Naive thymus-derived CD4-positive, alpha-beta T cell (primary cell): ENCODE data around the gene CCDC142. TPM values are rescaled to one million over a fixed set of nuclear protein-coding genes. Genes with fewer than 3 reads are reported as not detected.

Experiments
- ATAC-seq: fragments of 150-1000 bp; cut with Tn5 transposase; 2 replicates; pipeline ENCODE4 v1.10.0; 2021; ENCODE audit warnings: mild to moderate bottlenecking, moderate library complexity
- CTCF ChIA-PET: fragments of 350-600 bp; sonication (Branson Sonifier 250); formaldehyde crosslinking; loops from one replicate; lab custom pipeline; 2021; ENCODE audit warnings: antibody characterized with exemption; lab: Charles Lee
- POLR2A ChIA-PET: fragments of 350-600 bp; sonication (Branson Sonifier 250); formaldehyde crosslinking; loops from one replicate; lab custom pipeline; 2021; ENCODE audit warnings: antibody characterized with exemption, inconsistent platforms; lab: Charles Lee
- DNase-seq, 9 donors: peaks; one replicate each; pipeline versions ENCODE4 v3.0.0 to v3.0.0-alpha.2; 2020 to 2022; ENCODE audit warnings: mixed read lengths in 1 of 9
- H3K27ac ChIP-seq: one replicate; pipeline ENCODE4 v1.7.0; 2013; ENCODE audit warnings: mild to moderate bottlenecking, low read depth, low read length, moderate library complexity
- H3K27me3 ChIP-seq, 2 donors: one replicate each; pipeline ENCODE4 v1.7.0; 2013; ENCODE audit warnings: low read length in 2 of 2, mild to moderate bottlenecking in 2 of 2, moderate library complexity in 2 of 2; ENCODE audit not compliant: control insufficient read depth in 2 of 2, insufficient read depth in 2 of 2
- H3K36me3 ChIP-seq, 3 experiments: 1 replicate in 2 of 3; 2 replicates in 1 of 3; pipeline ENCODE4 v1.7.0; 2013; ENCODE audit warnings: low read length in 3 of 3, mild to moderate bottlenecking in 3 of 3, moderate library complexity in 1 of 3; ENCODE audit not compliant: insufficient read depth in 3 of 3, control insufficient read depth in 2 of 3
- H3K4me1 ChIP-seq, 2 donors: one replicate each; pipeline ENCODE4 v1.7.0; 2013; ENCODE audit warnings: low read length in 2 of 2, mild to moderate bottlenecking in 2 of 2, moderate library complexity in 1 of 2; ENCODE audit not compliant: control insufficient read depth in 2 of 2, insufficient read depth in 2 of 2
- H3K4me3 ChIP-seq: 2 replicates; pipeline ENCODE4 v1.7.0; 2013; ENCODE audit warnings: mild to moderate bottlenecking, low read length
- H3K9me3 ChIP-seq, 3 experiments: 1 replicate in 2 of 3; 2 replicates in 1 of 3; pipeline ENCODE4 v1.7.0; 2013; ENCODE audit warnings: low read length in 3 of 3; ENCODE audit not compliant: control insufficient read depth in 2 of 3
- H3K27ac Mint-ChIP-seq, 9 donors: one replicate each; pipeline ENCODE4 v1.8.0; 2020 to 2022; ENCODE audit warnings: mixed read lengths in 9 of 9, mild to moderate bottlenecking in 8 of 9, moderate library complexity in 5 of 9, inconsistent platforms in 2 of 9
- H3K27me3 Mint-ChIP-seq, 5 donors: one replicate each; pipeline ENCODE4 v1.8.0; 2021 to 2022; ENCODE audit warnings: mixed read lengths in 5 of 5, mild to moderate bottlenecking in 1 of 5
- H3K36me3 Mint-ChIP-seq, 5 donors: one replicate each; pipeline ENCODE4 v1.8.0; 2020 to 2022; ENCODE audit warnings: mixed read lengths in 5 of 5, mild to moderate bottlenecking in 3 of 5, inconsistent platforms in 1 of 5
- H3K4me1 Mint-ChIP-seq, 7 donors: one replicate each; pipeline ENCODE4 v1.8.0; 2020 to 2022; ENCODE audit warnings: mixed read lengths in 7 of 7, mild to moderate bottlenecking in 3 of 7, inconsistent platforms in 1 of 7
- H3K4me3 Mint-ChIP-seq, 10 donors: one replicate each; pipeline ENCODE4 v1.8.0; 2020 to 2022; ENCODE audit warnings: mild to moderate bottlenecking in 10 of 10, mixed read lengths in 10 of 10, moderate library complexity in 6 of 10, inconsistent platforms in 2 of 10
- H3K9me3 Mint-ChIP-seq, 11 donors: one replicate each; pipeline ENCODE4 v1.8.0; 2020 to 2022; ENCODE audit warnings: mixed read lengths in 11 of 11, mild to moderate bottlenecking in 4 of 11, inconsistent platforms in 1 of 11, moderate library complexity in 1 of 11
- intact Hi-C, 2 donors: fragments of 100-400 bp; cut with micrococcal nuclease; formaldehyde crosslinking; loops; one replicate each; pipeline ENCODE4 v1.15.1; 2023
- polyA plus RNA-seq, 2 donors: library from polyadenylated mRNA; unstranded; fragments of 300-500 nt; fragmentation: Illumina TruSeq; gene quantifications; one replicate each; pipeline ENCODE4 v1.2.3, GENCODE V29; 2021
- total RNA-seq, 6 experiments: library from RNA in 5 of 6; stranded (reverse) in 5 of 6; gene quantifications; 1 replicate in 5 of 6; 2 replicates in 1 of 6; pipeline ENCODE4 v1.2.3 and lab custom pipeline; 2021 to 2026

The CCDC142 gene
- total and polyA plus RNA-seq, 7 experiments from 2014 or later: 13.1 to 75.2 (median 27.4) TPM

DNA sequence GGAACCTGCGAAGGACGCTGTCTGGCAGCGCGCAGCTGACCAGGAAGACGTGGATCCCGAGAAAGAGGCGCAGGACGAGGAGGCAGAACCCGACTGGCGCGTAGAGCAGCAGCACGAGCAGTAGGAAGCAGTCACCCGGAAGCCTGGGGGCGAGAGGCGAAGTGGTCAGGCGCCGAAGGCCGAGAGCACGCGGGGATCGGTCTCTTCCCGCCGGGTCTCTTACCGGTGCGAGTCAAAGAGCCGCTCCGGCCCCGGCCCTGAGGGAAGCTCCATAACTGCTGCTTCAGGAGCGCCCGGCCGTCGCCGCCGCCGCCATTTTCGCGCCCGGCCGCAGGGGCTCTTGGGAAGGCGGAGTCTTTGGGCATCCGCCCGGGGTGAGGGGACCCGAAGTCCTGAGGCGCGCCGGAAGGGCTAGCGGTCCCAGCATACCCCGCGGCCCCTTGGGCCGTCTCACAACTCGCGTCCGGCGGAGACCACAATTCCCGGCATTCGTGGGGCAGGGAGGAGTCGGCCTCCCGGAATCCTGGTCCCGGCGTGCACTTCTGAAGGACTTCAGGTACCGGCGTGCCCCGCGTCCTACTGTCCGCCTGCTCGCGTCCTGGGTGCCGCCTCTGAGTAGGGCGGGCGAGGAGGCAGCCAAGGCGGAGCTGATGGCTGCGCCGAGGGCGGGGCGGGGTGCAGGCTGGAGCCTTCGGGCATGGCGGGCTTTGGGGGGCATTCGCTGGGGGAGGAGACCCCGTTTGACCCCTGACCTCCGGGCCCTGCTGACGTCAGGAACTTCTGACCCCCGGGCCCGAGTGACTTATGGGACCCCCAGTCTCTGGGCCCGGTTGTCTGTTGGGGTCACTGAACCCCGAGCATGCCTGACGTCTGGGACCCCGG is 46.8 kb upstream of the CCDC142 start, which contains the start of the genes AUP1 and HTRA2:
AUP1 (minus strand) TSS at position 350 of the 882 bp plus-strand sequence; CDS start at position 273, 77 bp downstream.
HTRA2 (plus strand) TSS at position 577 of the 882 bp plus-strand sequence; CDS start at position 651, 74 bp downstream.
- H3K9me3 Mint-ChIP-seq: no peaks in the 10 kb centered on the region

DNA sequence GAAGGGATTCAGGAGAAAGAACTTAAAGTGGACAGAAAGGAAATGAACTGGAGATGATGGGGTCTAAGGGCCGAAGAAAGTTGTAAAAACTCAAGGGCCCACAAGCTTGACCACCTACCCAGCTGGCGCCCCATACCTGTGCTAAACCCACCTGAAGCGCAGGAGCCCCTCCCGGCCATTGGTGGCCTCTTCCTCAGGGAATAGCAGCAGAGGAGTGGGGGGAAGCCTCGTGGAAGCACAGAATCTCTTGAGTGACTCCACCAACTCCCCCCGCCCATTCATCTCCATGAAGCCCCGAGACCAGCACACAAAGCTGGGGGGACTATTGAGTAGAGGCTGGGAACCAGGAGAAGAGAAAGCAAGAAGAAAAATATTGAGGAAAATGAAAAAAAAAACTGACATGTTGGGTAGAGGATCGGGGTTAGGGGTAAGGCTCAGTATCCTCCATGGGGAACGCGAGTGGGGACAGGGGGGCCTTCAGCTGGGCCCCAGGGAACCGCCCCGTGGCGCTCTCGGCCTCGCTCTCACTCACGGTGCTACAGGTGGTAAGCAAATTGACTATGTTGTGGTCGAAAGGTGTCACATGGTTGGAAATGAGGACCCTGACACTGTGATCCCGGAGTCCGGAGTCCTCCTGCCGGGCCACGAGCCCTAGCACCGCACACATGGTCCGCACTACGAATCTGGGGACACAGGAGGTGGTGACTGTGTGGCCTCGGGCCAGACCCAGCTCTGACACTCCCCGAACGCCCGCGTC is 46.0 kb upstream of the CCDC142 start:
- intact Hi-C loops: loop anchor here (1.0 to 5.0 kb wide), 17 partner anchors 12 to 791 kb away; partner anchors contain the start of genes C2orf81 (in 2 of the 2), DOK1 (in 2 of the 2), MOB1A (in 2 of the 2) and MRPL53 (in 2 of the 2)
- ATAC-seq (peak; percentile 3), DNase-seq (peak in 2 of 9 donors; percentile 23 to 25)
- H3K36me3 ChIP-seq: peaks cover 0 to 47% (median 6%) of the 10 kb centered on the region in 3 experiments
- Mint-ChIP-seq H3K27me3 (no peaks in the 10 kb centered on the region), H3K27ac (peak overlapping the region; percentile 88 to 97 (median 93)), H3K9me3 (no peaks in the 10 kb centered on the region), H3K4me3 (peak overlapping the region; percentile 91 to 98 (median 94)), H3K4me1 (peaks cover 25 to 50% (median 43%) of the 10 kb centered on the region in 7 donors), H3K36me3 (peaks cover 8 to 37% (median 26%) of the 10 kb centered on the region in 5 donors)
- POLR2A ChIA-PET: interaction anchor here (0.8 to 4.2 kb wide), 15 partner anchors 10 to 700 kb away, joined by 3 to 28 read pairs (median 4); partner anchors contain the start of genes CCDC142, PCGF1, STAMBP and TLX2
- peak overlapping the region; percentile 85 for H3K27ac ChIP-seq
- CTCF ChIA-PET: interaction anchor here (0.7 to 2.6 kb wide), 4 partner anchors 19 to 323 kb away, joined by 3 to 19 read pairs (median 4); partner anchors contain the start of genes CCDC142 and TTC31
- peak overlapping the region; percentile 94 for H3K4me3 ChIP-seq
- H3K4me1 ChIP-seq: peaks cover 11 to 25% of the 10 kb centered on the region in 2 donors
- no peaks in the 10 kb centered on the region for H3K9me3 ChIP-seq
- H3K27me3 ChIP-seq: no peaks in the 10 kb centered on the region

More for the DNA sequence above, 46.8 kb upstream of the CCDC142 start, which contains the start of the genes AUP1 and HTRA2:
- Histone ChIP-seq H3K4me3 (peak within 1 kb of the TSS; percentile 94), H3K36me3 (peaks cover 0 to 47% (median 6%) of the 10 kb centered on the region in 3 experiments), H3K4me1 (peaks cover 11 to 25% of the 10 kb centered on the region in 2 donors), H3K27ac (peak within 1 kb of the TSS; percentile 85), H3K27me3 (no peaks in the 10 kb centered on the region), H3K9me3 (no peaks in the 10 kb centered on the region)
- Mint-ChIP-seq H3K27me3 (no peaks in the 10 kb centered on the region), H3K27ac (peak within 1 kb of the TSS; percentile 88 to 97 (median 93)), H3K4me1 (peaks cover 25 to 50% (median 43%) of the 10 kb centered on the region in 7 donors), H3K4me3 (peak within 1 kb of the TSS; percentile 91 to 98 (median 94)), H3K36me3 (peaks cover 8 to 37% (median 26%) of the 10 kb centered on the region in 5 donors)
- DNase-seq: peak; percentile 75 to 92 (median 83)
- intact Hi-C loops: loop anchor here (1.0 to 10.0 kb wide), 22 partner anchors 13 to 1297 kb away; partner anchors contain the start of genes C2orf81 (in 2 of the 2), DOK1 (in 2 of the 2), MOB1A (in 2 of the 2) and MRPL53 (in 2 of the 2)
- peak; percentile 90 for ATAC-seq
- ChIA-PET CTCF (interaction anchor here (0.7 to 2.6 kb wide), 4 partner anchors 19 to 324 kb away, joined by 3 to 19 read pairs (median 4); partner anchors contain the start of genes CCDC142 and TTC31), POLR2A (interaction anchor here (0.7 to 4.2 kb wide), 22 partner anchors 9 to 707 kb away, joined by 3 to 28 read pairs (median 4); partner anchors contain the start of genes BOLA3, CCDC142, PCGF1 and STAMBP)

DNA sequence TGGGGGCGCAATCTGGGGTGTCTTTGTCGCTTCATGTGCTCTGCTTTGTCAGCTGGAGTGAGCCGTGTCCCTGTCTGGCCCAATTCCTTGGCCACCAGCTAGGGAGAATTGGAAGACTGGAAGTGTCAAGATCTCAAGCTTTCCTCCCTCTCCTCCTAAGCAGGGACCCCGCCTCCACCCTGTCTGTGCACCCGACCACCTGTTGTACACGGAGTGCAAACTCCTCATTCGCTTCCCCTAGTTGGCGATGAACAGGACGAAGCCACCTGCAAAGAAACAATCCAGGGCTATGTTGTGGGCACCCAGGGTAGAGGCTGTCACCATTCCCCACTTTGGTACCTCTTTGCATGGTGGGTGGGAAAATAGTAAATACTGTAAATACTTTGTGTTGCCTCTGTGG is 44.9 kb upstream of the CCDC142 start:
- CTCF ChIA-PET: interaction anchor here (2.3 kb wide), 1 partner anchor 45 kb away, joined by 6 read pairs; the partner anchor contains the start of genes CCDC142 and TTC31
- POLR2A ChIA-PET: interaction anchor here (0.9 to 1.4 kb wide), 4 partner anchors 19 to 27 kb away, joined by 3 to 5 read pairs (median 4); partner anchors contain the start of genes LOXL3 and PCGF1
- H3K27me3 Mint-ChIP-seq: no peaks in the 10 kb centered on the region

DNA sequence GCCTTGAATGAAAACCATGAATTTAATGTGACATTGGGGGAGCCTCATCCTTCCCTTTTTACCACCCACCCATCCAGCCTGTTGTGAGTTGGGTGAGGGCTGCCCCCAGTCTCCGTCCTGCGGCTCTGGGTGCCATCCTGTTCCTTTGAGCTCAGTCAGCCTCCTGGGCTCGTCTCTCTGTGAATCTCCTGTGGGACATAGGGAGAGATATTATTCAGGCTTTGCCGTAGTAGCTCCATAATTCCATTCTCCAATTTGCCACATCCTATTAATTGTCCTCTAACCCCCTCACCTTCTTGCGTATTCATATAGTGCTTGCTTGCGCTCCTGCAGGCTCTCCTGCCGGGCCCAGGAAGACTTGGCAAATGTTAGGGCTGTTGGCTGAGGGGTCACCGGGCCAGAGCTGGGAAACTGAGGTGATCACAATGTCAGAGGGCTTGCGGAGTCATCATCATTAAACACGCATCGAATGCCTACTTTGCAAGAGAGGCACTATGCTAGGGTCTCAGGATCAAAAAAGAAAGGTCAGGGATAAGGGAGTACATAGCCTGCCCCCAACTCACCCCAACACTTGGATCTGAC is 43.9 kb upstream of the CCDC142 start:
- Histone ChIP-seq H3K9me3 (no peaks in the 10 kb centered on the region), H3K36me3 (peaks cover 0 to 35% (median 6%) of the 10 kb centered on the region in 3 experiments), H3K4me3 (no peak overlapping the region), H3K27me3 (no peaks in the 10 kb centered on the region), H3K27ac (no peak overlapping the region), H3K4me1 (peaks cover 11 to 23% of the 10 kb centered on the region in 2 donors)
- no peak for ATAC-seq
- POLR2A ChIA-PET: interaction anchor here (0.7 to 2.0 kb wide), 11 partner anchors 9 to 789 kb away, joined by 3 to 9 read pairs (median 4); partner anchors contain the start of genes CCDC142, PCGF1, TLX2 and TPRKB
- intact Hi-C loops: loop anchor here in 1 of 2 donors (5.0 kb wide), 2 partner anchors 329 to 599 kb away; partner anchors contain the start of genes DGUOK and MTHFD2
- Mint-ChIP-seq H3K9me3 (no peaks in the 10 kb centered on the region), H3K27ac (peak overlapping the region in 1 of 9 donors; percentile 28), H3K27me3 (peaks cover 0 to 5% (median 0%) of the 10 kb centered on the region in 5 donors), H3K36me3 (peaks cover 8 to 32% (median 21%) of the 10 kb centered on the region in 5 donors), H3K4me3 (peak overlapping the region in 5 of 10 donors; percentile 10 to 80 (median 30)), H3K4me1 (peaks cover 16 to 42% (median 36%) of the 10 kb centered on the region in 7 donors)
- CTCF ChIA-PET: interaction anchor here (0.6 to 2.3 kb wide), 3 partner anchors 44 to 277 kb away, joined by 3 to 6 read pairs (median 3); partner anchors contain the start of genes CCDC142 and TTC31
- no peak for DNase-seq

More for the DNA sequence above, 44.9 kb upstream of the CCDC142 start:
- ATAC-seq (no peak), DNase-seq (no peak)
- Mint-ChIP-seq H3K36me3 (peaks cover 8 to 37% (median 26%) of the 10 kb centered on the region in 5 donors), H3K9me3 (no peaks in the 10 kb centered on the region), H3K4me1 (peaks cover 25 to 50% (median 43%) of the 10 kb centered on the region in 7 donors), H3K27ac (peak overlapping the region in 4 of 9 donors; percentile 76 to 93 (median 90)), H3K4me3 (peak overlapping the region; percentile 91 to 98 (median 94))
- intact Hi-C loops: loop anchor here (2.0 to 5.0 kb wide), 4 partner anchors 45 to 600 kb away; partner anchors contain the start of genes CCDC142 (in 1 of the 2), DGUOK (in 1 of the 2), INO80B (in 1 of the 2) and MTHFD2 (in 1 of the 2)
- Histone ChIP-seq H3K4me1 (peaks cover 11 to 25% of the 10 kb centered on the region in 2 donors), H3K9me3 (no peaks in the 10 kb centered on the region), H3K27me3 (no peaks in the 10 kb centered on the region), H3K4me3 (no peak overlapping the region), H3K27ac (no peak overlapping the region), H3K36me3 (peaks cover 0 to 38% (median 6%) of the 10 kb centered on the region in 3 experiments)
